Subcutaneous adipose tissue (tissue), 4 donors: ENCODE measurements around the gene SRBD1. TPM values are rescaled to one million over a fixed set of nuclear protein-coding genes. Genes with fewer than 3 reads are reported as not detected.

Source experiments
- CTCF ChIP-seq: fragments of 450-650 bp; IDR thresholded peaks from one replicate; pipeline ENCODE4 v1.5.1; 2016; ENCODE audit warnings: low read depth, mild to moderate bottlenecking, control low read depth, antibody characterized with exemption, moderate library complexity
- total RNA-seq, 4 donors: library from RNA; depleted of rRNA; stranded (reverse); fragments of >200 nt; gene quantifications; one replicate each; pipeline ENCODE4 v1.1.0, GENCODE V29; 2016

SRBD1 gene
- total RNA-seq, 4 donors from 2014 or later, result 20.3 to 28.0 (median 23.5) TPM

GRCh38 chr2:45510701-45511420 is 100.2 kb downstream of the SRBD1 start:
- TF ChIP-seq CTCF, result no peak

GRCh38 chr2:45506756-45507155 is 104.3 kb downstream of the SRBD1 start:
- TF ChIP-seq CTCF, result no peak

- TF ChIP-seq CTCF, result no peak
These were observed 105.9 kb downstream of the SRBD1 start for GRCh38 chr2:45505138-45505537.

GRCh38 chr2:45498661-45499550 is 112.2 kb downstream of the SRBD1 start:
- no peak for TF ChIP-seq CTCF

GRCh38 chr2:45497355-45497754 is 113.7 kb downstream of the SRBD1 start:
- no peak for TF ChIP-seq CTCF

- TF ChIP-seq CTCF, result no peak
These were observed 114.2 kb downstream of the SRBD1 start for GRCh38 chr2:45496869-45497268.

- TF ChIP-seq CTCF, result no peak
These were observed 116.1 kb downstream of the SRBD1 start for GRCh38 chr2:45494978-45495293.
